ENCODE measurements around the gene DNLZ. TPM values are rescaled to one million over a fixed set of nuclear protein-coding genes. Genes with fewer than 3 reads are reported as not detected.

The DNLZ gene
- total and polyA plus RNA-seq, 9 of the 15 experiments (the other 6 are each of a cell fraction or from before 2014, with no cell fraction given): 0.17 to 44.6 (median 3.4) TPM

- no peak overlapping the region for H3K4me2 ChIP-seq (ENCODE audit: insufficient read depth, low read length)
- WGBS (ENCODE audit: insufficient coverage, low coverage, missing lambda C conversion rate): 57% methylated on average over 22 of the region's 28 CpGs
- ChIA-PET POLR2A (interaction anchor here (0.6 to 1.6 kb wide), 4 partner anchors 11 to 405 kb away, joined by 3 to 5 read pairs (median 3); no protein-coding TSS in a partner anchor), CTCF (ENCODE audit: low intra/inter-chr PET ratio) (no interaction called here)
- FAIRE-seq: no peak
- in situ Hi-C loops (cut with MboI): loop anchor here (25.0 kb wide), 1 partner anchor 311 kb away; no protein-coding TSS in a partner anchor
- H3K4me1 ChIP-seq (replicated peaks in 1 of 2; ENCODE audit: control insufficient read depth in 2 of 2, insufficient read depth in 2 of 2, low read length in 2 of 2): peaks cover 4 to 85% of the 10 kb centered on the region in 2 experiments
- BruUV-seq (replicated peaks): no TSS peak
- H3K9me3 ChIP-seq (replicated peaks; ENCODE audit: control insufficient read depth, insufficient read depth, low read depth, low read length): no peaks in the 10 kb centered on the region
- ATAC-seq: no peak
- peaks cover 19 to 33% of the 10 kb centered on the region in 2 experiments; a peak in 4 of 5 replicates for H3K27me3 ChIP-seq (ENCODE audit: control insufficient read depth in 2 of 2, insufficient read depth in 2 of 2, low read length in 2 of 2)
- H2AFZ ChIP-seq (ENCODE audit: low read depth, low read length): no peak overlapping the region
- peak overlapping the region in 1 of 2 experiments; percentile 88; a peak in 2 of 4 replicates for H3K9ac ChIP-seq (ENCODE audit: insufficient read depth in 1 of 2, low read depth in 2 of 2, low read length in 2 of 2)
- H4K20me1 ChIP-seq (replicated peaks; ENCODE audit: control insufficient read depth, insufficient read depth, low read length): no peaks in the 10 kb centered on the region; the same call in none of the 2 replicates
- H3K27ac ChIP-seq (ENCODE audit: extremely low read depth, low read depth, low read length): no peak overlapping the region
- H3K9me1 ChIP-seq (ENCODE audit: control insufficient read depth, insufficient read depth, low read length): no peaks in the 10 kb centered on the region
- no peak overlapping the region for H3K4me3 ChIP-seq
- no peak for DNase-seq (ENCODE audit: extremely low read depth in 1 of 4, low spot score in 3 of 4)
- intact Hi-C loops (cut with micrococcal nuclease): no loop called here
- peaks cover 15% of the 10 kb centered on the region for H3K79me2 ChIP-seq (ENCODE audit: control insufficient read depth, insufficient read depth, low read length)
- H3K36me3 ChIP-seq (ENCODE audit: control insufficient read depth, insufficient read depth, low read length): no peaks in the 10 kb centered on the region
- TF ChIP-seq ZBTB49 (CRISPR knock-in tag; IDR thresholded peaks at IDR 0.05; ENCODE audit: borderline replicate concordance): no peak
- TF ChIP-seq ZNF79 (CRISPR knock-in tag; IDR thresholded peaks at IDR 0.05; ENCODE audit: low read depth): no peak
- no peak for TF ChIP-seq PURB (CRISPR knock-in tag; IDR thresholded peaks at IDR 0.05; ENCODE audit: low read depth)
- TF ChIP-seq FOXP4 (CRISPR knock-in tag; IDR thresholded peaks at IDR 0.05; ENCODE audit: borderline replicate concordance): no peak
- TF ChIP-seq ZNF318 (IDR thresholded peaks at IDR 0.05; ENCODE audit: borderline replicate concordance in 1 of 2, low read depth in 1 of 2): no peak
- no peak for TF ChIP-seq ZNF354B (CRISPR knock-in tag; IDR thresholded peaks at IDR 0.05)
- no peak for TF ChIP-seq NR2C1 (IDR thresholded peaks at IDR 0.05)
- TF ChIP-seq NR2C1 (tag; IDR thresholded peaks at IDR 0.05): no peak
These were observed 37.3 kb downstream of the DNLZ start for GRCh38 chr9:136326061-136326760.

All from K562 (cell line).